H1 (cell line): ENCODE data around the gene RBMS2. TPM values are rescaled to one million over a fixed set of nuclear protein-coding genes. Genes with fewer than 3 reads are reported as not detected.

ENCODE experiments used
- CTCF ChIA-PET: fragments of 300-600 bp; sonication (Branson Sonifier 250); formaldehyde crosslinking; loops from one replicate; lab custom pipeline; 2021; ENCODE audit not compliant: partially characterized antibody; lab: Charles Lee
- POLR2A ChIA-PET: fragments of 300-600 bp; sonication (Branson Sonifier 250); formaldehyde crosslinking; loops from one replicate; lab custom pipeline; 2021; ENCODE audit warnings: inconsistent platforms; ENCODE audit not compliant: partially characterized antibody; lab: Charles Lee
- DNase-seq, 2 experiments: peaks; one replicate each; pipeline versions ENCODE4 v3.0.0 to v3.0.0-alpha.2; 2010 to 2022; ENCODE audit warnings: low spot score in 2 of 2, low read depth in 1 of 2, mixed read lengths in 1 of 2
- FAIRE-seq: peaks from 2 replicates; lab custom pipeline; 2011; peaks lifted over from hg19 to GRCh38; lab: Jason Lieb, UNC
- H2AFZ ChIP-seq: 2 replicates; pipeline ENCODE4 v1.8.1; 2012; ENCODE audit warnings: low read length, inconsistent platforms
- H2AK5ac ChIP-seq: 2 replicates; pipeline ENCODE4 v1.6.1; 2013; ENCODE audit warnings: low read depth, low read length
- H2BK120ac ChIP-seq: replicated peaks from 2 replicates; pipeline ENCODE3; 2013; ENCODE audit warnings: low read depth, low read length, inconsistent platforms
- H2BK12ac ChIP-seq: 2 replicates; pipeline ENCODE4 v1.6.1; 2013; ENCODE audit warnings: low read depth, low read length
- H2BK15ac ChIP-seq: 2 replicates; pipeline ENCODE4 v1.6.1; 2013; ENCODE audit warnings: low read length
- H2BK20ac ChIP-seq: 2 replicates; pipeline ENCODE4 v1.6.1; 2013; ENCODE audit warnings: low read length
- H2BK5ac ChIP-seq: 2 replicates; pipeline ENCODE4 v1.6.1; 2013; ENCODE audit warnings: low read depth, low read length
- H3K14ac ChIP-seq: 2 replicates; pipeline ENCODE4 v1.6.1; 2013; ENCODE audit warnings: inconsistent platforms; ENCODE audit not compliant: insufficient read length
- H3K18ac ChIP-seq: 2 replicates; pipeline ENCODE4 v1.6.1; 2013; ENCODE audit warnings: low read length; ENCODE audit errors: extremely low read depth
- H3K23ac ChIP-seq: 2 replicates; pipeline ENCODE4 v1.6.1; 2013; ENCODE audit warnings: inconsistent platforms; ENCODE audit not compliant: insufficient read length
- H3K23me2 ChIP-seq: 2 replicates; pipeline ENCODE4 v1.6.1; 2013; ENCODE audit warnings: low read depth, low read length
- H3K27ac ChIP-seq: 2 replicates; pipeline ENCODE4 v1.6.1; 2011; ENCODE audit warnings: low read depth, low read length, inconsistent platforms
- H3K27me3 ChIP-seq, 4 experiments: replicated peaks in 1 of 4; 1 replicate in 1 of 4; 2 replicates in 3 of 4; pipeline versions ENCODE4 v1.6.1 to v1.8.1; 2011 to 2013; ENCODE audit warnings: low read length in 3 of 4, mild to moderate bottlenecking in 3 of 4, inconsistent platforms in 2 of 4, mixed read lengths in 2 of 4, moderate library complexity in 1 of 4; ENCODE audit not compliant: control insufficient read depth in 3 of 4, insufficient read depth in 3 of 4; ENCODE audit errors: extremely low read depth in 1 of 4
- H3K36me3 ChIP-seq, 4 experiments: 2 replicates each; pipeline versions ENCODE4 v1.6.1 to v1.8.1; 2011 to 2013; ENCODE audit warnings: mild to moderate bottlenecking in 4 of 4, low read length in 3 of 4, moderate library complexity in 2 of 4, control low read depth in 1 of 4, inconsistent platforms in 1 of 4; ENCODE audit not compliant: insufficient read depth in 4 of 4, control insufficient read depth in 2 of 4
- H3K4ac ChIP-seq: replicated peaks from 2 replicates; pipeline ENCODE3; 2013; ENCODE audit warnings: low read length, low read depth, mixed read lengths, inconsistent platforms; ENCODE audit not compliant: insufficient read length
- H3K4me1 ChIP-seq, 4 experiments: replicated peaks in 1 of 4; 1 replicate in 1 of 4; 2 replicates in 3 of 4; pipeline versions ENCODE4 v1.6.1 to v1.8.1; 2011 to 2013; ENCODE audit warnings: low read length in 3 of 4, inconsistent platforms in 2 of 4, mixed read lengths in 1 of 4; ENCODE audit not compliant: insufficient read depth in 4 of 4, control insufficient read depth in 3 of 4
- H3K4me2 ChIP-seq, 2 experiments: 2 replicates each; pipeline versions ENCODE4 v1.6.1 to v1.8.1; 2011 to 2013; ENCODE audit warnings: low read depth in 2 of 2, low read length in 2 of 2, control low read depth in 1 of 2, inconsistent platforms in 1 of 2, mild to moderate bottlenecking in 1 of 2; ENCODE audit not compliant: insufficient read depth in 1 of 2
- H3K4me3 ChIP-seq, 4 experiments: fragments of 200-600, 300-600 bp in 1 of 4; sonication (generic), shearing (Covaris generic), sonication (Bioruptor Twin) in 1 of 4; 2 replicates each; pipeline versions ENCODE4 v1.5.1 to v1.8.1; 2011 to 2016; ENCODE audit warnings: low read length in 4 of 4, low read depth in 3 of 4, control low read depth in 2 of 4, inconsistent platforms in 2 of 4, mild to moderate bottlenecking in 2 of 4, mixed read lengths in 1 of 4, moderate library complexity in 1 of 4; ENCODE audit not compliant: insufficient read depth in 2 of 4; ENCODE audit errors: extremely low read depth in 1 of 4
- H3K56ac ChIP-seq: replicated peaks from 2 replicates; pipeline ENCODE3; 2013; ENCODE audit warnings: low read depth, mild to moderate bottlenecking, mixed read lengths, low read length, inconsistent platforms; ENCODE audit not compliant: insufficient read length
- H3K79me1 ChIP-seq: 2 replicates; pipeline ENCODE4 v1.6.1; 2013; ENCODE audit warnings: low read depth, low read length, control low read depth
- H3K79me2 ChIP-seq, 2 experiments: 2 replicates each; pipeline versions ENCODE4 v1.6.1 to v1.8.1; 2012 to 2013; ENCODE audit warnings: low read length in 2 of 2, mild to moderate bottlenecking in 2 of 2, inconsistent platforms in 1 of 2; ENCODE audit not compliant: insufficient read depth in 2 of 2, control insufficient read depth in 1 of 2
- H3K9ac ChIP-seq, 4 experiments: replicated peaks in 1 of 4; 1 replicate in 1 of 4; 2 replicates in 3 of 4; pipeline versions ENCODE4 v1.6.1 to v1.8.1; 2011 to 2013; ENCODE audit warnings: low read depth in 3 of 4, low read length in 3 of 4, control low read depth in 2 of 4, mild to moderate bottlenecking in 2 of 4, moderate library complexity in 2 of 4, inconsistent platforms in 1 of 4; ENCODE audit errors: extremely low read depth in 1 of 4
- H3K9me3 ChIP-seq, 2 experiments: 2 replicates each; pipeline versions ENCODE4 v1.6.1 to v1.8.1; 2012 to 2013; ENCODE audit warnings: mild to moderate bottlenecking in 2 of 2, moderate library complexity in 2 of 2, control low read depth in 1 of 2, inconsistent platforms in 1 of 2, low read depth in 1 of 2, low read length in 1 of 2, mixed read lengths in 1 of 2; ENCODE audit not compliant: insufficient read depth in 2 of 2
- H4K20me1 ChIP-seq, 2 experiments: replicated peaks in 1 of 2; 2 replicates each; pipeline versions ENCODE3 to v1.8.1; 2011 to 2013; ENCODE audit warnings: inconsistent platforms in 2 of 2, low read length in 2 of 2, mild to moderate bottlenecking in 1 of 2; ENCODE audit not compliant: insufficient read depth in 2 of 2, control insufficient read depth in 1 of 2
- H4K5ac ChIP-seq: 2 replicates; pipeline ENCODE4 v1.6.1; 2013; ENCODE audit warnings: low read length, low read depth, mixed read lengths, inconsistent platforms; ENCODE audit not compliant: insufficient read length
- H4K8ac ChIP-seq: 2 replicates; pipeline ENCODE4 v1.8.0; 2013; ENCODE audit warnings: mild to moderate bottlenecking, moderate library complexity, low read length, inconsistent platforms; ENCODE audit not compliant: insufficient read depth; ENCODE audit errors: extremely low read depth
- H4K91ac ChIP-seq: replicated peaks from 2 replicates; pipeline ENCODE3; 2013; ENCODE audit warnings: low read length, mixed read lengths, inconsistent platforms; ENCODE audit not compliant: insufficient read length
- CHD2 ChIP-seq: IDR thresholded peaks from 2 replicates; pipeline ENCODE4 v1.6.1; 2012; ENCODE audit warnings: low read length, improper control_type of control experiment
- EGR1 ChIP-seq: IDR thresholded peaks from 2 replicates; pipeline ENCODE4 v1.6.1; 2011; ENCODE audit warnings: low read depth, low read length, borderline replicate concordance
- EZH2 ChIP-seq: fragments of 200-600 bp; sonication (generic); IDR thresholded peaks from 2 replicates; pipeline ENCODE4 v1.7.1; 2012; ENCODE audit warnings: low read depth, mild to moderate bottlenecking, moderate library complexity, low read length, inconsistent platforms; ENCODE audit not compliant: severe bottlenecking
- JUND ChIP-seq: IDR thresholded peaks from 2 replicates; pipeline ENCODE4 v1.6.1; 2011; ENCODE audit warnings: mild to moderate bottlenecking, improper control_type of control experiment, low read length
- KDM4A ChIP-seq: IDR thresholded peaks from one replicate; pipeline ENCODE4 v1.7.1; 2012; ENCODE audit warnings: low read depth, mild to moderate bottlenecking, moderate library complexity, low read length, inconsistent platforms; ENCODE audit not compliant: severe bottlenecking
- NANOG ChIP-seq: IDR thresholded peaks from 2 replicates; pipeline ENCODE4 v1.6.1; 2011; ENCODE audit warnings: low read length, low read depth, mild to moderate bottlenecking, inconsistent platforms; ENCODE audit not compliant: insufficient read depth, poor library complexity, severe bottlenecking
- RXRA ChIP-seq: IDR thresholded peaks from 2 replicates; pipeline ENCODE4 v1.6.1; 2011; ENCODE audit warnings: low read depth, mild to moderate bottlenecking, low read length, moderate library complexity; ENCODE audit not compliant: insufficient read depth
- TCF12 ChIP-seq: IDR thresholded peaks from 2 replicates; pipeline ENCODE4 v1.6.1; 2011; ENCODE audit warnings: low read depth, mild to moderate bottlenecking, low read length
- TEAD4 ChIP-seq: IDR thresholded peaks from 2 replicates; pipeline ENCODE4 v1.6.1; 2012; ENCODE audit warnings: low read depth, low read length, inconsistent platforms, mixed read lengths
- ZNF274 ChIP-seq: IDR thresholded peaks from 2 replicates; pipeline ENCODE4 v1.7.0; 2012; ENCODE audit warnings: low read length, borderline replicate concordance; ENCODE audit errors: extremely low read depth
- WGBS, 2 experiments: shearing (Covaris generic) in 1 of 2; methylation state at CpG; one replicate each; pipeline versions ENCODE4 v1.1.6 to v1.1.7; 2013 to 2015; ENCODE audit warnings: low lambda C conversion rate in 2 of 2, mixed read lengths in 2 of 2, inconsistent platforms in 1 of 2, low coverage in 1 of 2, missing lambda C conversion rate in 1 of 2; ENCODE audit not compliant: insufficient replicate concordance in 2 of 2, insufficient coverage in 1 of 2, insufficient read length in 1 of 2; ENCODE audit errors: extremely low coverage in 1 of 2, missing lambda C conversion rate in 1 of 2; 5-methylcytosine and 5-hydroxymethylcytosine counted together
- polyA plus RNA-seq, 7 experiments: library from polyadenylated mRNA; depleted of rRNA in 3 of 7; stranded (reverse) in 5 of 7; unstranded in 2 of 7; fragments of >200 nt in 5 of 7; fragments of 200-250 nt in 2 of 7; gene quantifications; 1 replicate in 5 of 7; 2 replicates in 1 of 7; 4 replicates in 1 of 7; pipeline versions ENCODE4 v1.2.1 to v1.2.3, GENCODE V29; 2011 to 2013; ENCODE audit warnings: missing spikeins in 2 of 7, mixed read lengths in 2 of 7
- total RNA-seq: library from RNA; stranded (reverse); fragmentation: NEBNext Ultra II Directional; extraction: Animal tissue kit (Norgen Biotek cat#: 25700); gene quantifications from 2 replicates; pipeline ENCODE4 v1.2.1, GENCODE V29; 2021
- TF ChIP-seq, protein P1 (sequence below): IDR thresholded peaks from 2 replicates; pipeline ENCODE4 v1.6.1; 2012; ENCODE audit warnings: low read length, inconsistent platforms
- TF ChIP-seq, protein P2 (sequence below): IDR thresholded peaks from 2 replicates; pipeline ENCODE4 v1.6.1; 2012; ENCODE audit warnings: inconsistent platforms

RBMS2 gene
- total and polyA plus RNA-seq, 2 of the 8 experiments (the other 6 are each of a cell fraction or from before 2014, with no cell fraction given), result 9.6 to 31.3 TPM

DNA sequence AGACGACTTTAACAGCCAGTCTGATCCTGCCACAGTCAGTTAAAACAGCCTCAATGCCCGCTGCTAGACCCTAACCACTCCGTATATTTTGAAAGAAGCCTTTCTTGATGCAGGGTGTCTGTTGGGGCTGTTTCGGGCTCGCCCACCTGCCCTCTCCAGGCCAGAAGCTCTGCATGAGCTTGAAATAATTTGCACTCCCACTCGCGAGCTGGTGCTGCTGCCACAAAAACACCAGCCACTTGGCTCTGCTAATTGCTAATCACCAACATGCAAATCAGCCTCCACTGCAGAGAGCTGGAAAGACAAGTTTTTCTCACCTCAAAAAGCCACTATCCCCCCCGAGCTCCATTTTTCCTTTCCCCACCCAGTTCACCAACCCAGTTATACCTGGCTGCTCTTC, 93.0 kb downstream of the RBMS2 start:
- Histone ChIP-seq H4K8ac (no peak overlapping the region), H3K9ac (no peak overlapping the region), H2AK5ac (no peak overlapping the region), H3K18ac (no peak overlapping the region), H2BK20ac (no peak overlapping the region), H2BK5ac (no peak overlapping the region), H3K79me2 (peaks cover under 1 to 18% of the 10 kb centered on the region in 2 experiments; a peak in 3 of 4 replicates), H3K4me2 (no peak overlapping the region), H4K20me1 (peaks cover 0 to 5% of the 10 kb centered on the region in 2 experiments), H3K9me3 (no peaks in the 10 kb centered on the region), H3K4me3 (no peak overlapping the region), H3K79me1 (0 out of 2 replicates have a peak, but pooled peaks cover under 1% of the 10 kb centered on the region), H3K27me3 (no peaks in the 10 kb centered on the region), H2AFZ (no peak overlapping the region), H4K91ac (no peak overlapping the region), H3K23ac (no peak overlapping the region), H3K23me2 (no peaks in the 10 kb centered on the region), H4K5ac (no peak overlapping the region), H2BK15ac (no peak overlapping the region), H3K56ac (no peak overlapping the region), H2BK12ac (no peak overlapping the region), H3K14ac (no peak overlapping the region), H3K4me1 (no peaks in the 10 kb centered on the region), H2BK120ac (no peak overlapping the region), H3K4ac (no peak overlapping the region), H3K36me3 (peaks cover 40 to 75% (median 65%) of the 10 kb centered on the region in 4 experiments), H3K27ac (no peak overlapping the region)
- ChIA-PET POLR2A (interaction anchor here (1.5 to 2.6 kb wide), 3 partner anchors 10 to 31 kb away, joined by 3 to 9 read pairs (median 3); partner anchors contain the start of gene ATP5F1B), CTCF (interaction anchor here (1.9 to 3.5 kb wide), 3 partner anchors 10 to 21 kb away, joined by 4 to 18 read pairs (median 6); no protein-coding TSS in a partner anchor)
- FAIRE-seq, result no peak
- 91% methylated on average over 8 of the region's 8 CpGs; no CpG with 5 or more reads in 1 of the 2 experiments for WGBS, 2 experiments
- no peak for DNase-seq
- TF ChIP-seq KDM4A (no peak), TEAD4 (no peak), JUND (no peak), EZH2 (no peak), TCF12 (no peak), EGR1 (no peak), CHD2 (no peak), ZNF274 (no peak), RXRA (no peak), NANOG (no peak)
- TF ChIP-seq, protein P1, sequence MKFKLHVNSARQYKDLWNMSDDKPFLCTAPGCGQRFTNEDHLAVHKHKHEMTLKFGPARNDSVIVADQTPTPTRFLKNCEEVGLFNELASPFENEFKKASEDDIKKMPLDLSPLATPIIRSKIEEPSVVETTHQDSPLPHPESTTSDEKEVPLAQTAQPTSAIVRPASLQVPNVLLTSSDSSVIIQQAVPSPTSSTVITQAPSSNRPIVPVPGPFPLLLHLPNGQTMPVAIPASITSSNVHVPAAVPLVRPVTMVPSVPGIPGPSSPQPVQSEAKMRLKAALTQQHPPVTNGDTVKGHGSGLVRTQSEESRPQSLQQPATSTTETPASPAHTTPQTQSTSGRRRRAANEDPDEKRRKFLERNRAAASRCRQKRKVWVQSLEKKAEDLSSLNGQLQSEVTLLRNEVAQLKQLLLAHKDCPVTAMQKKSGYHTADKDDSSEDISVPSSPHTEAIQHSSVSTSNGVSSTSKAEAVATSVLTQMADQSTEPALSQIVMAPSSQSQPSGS, result no peak
- TF ChIP-seq, protein P2, sequence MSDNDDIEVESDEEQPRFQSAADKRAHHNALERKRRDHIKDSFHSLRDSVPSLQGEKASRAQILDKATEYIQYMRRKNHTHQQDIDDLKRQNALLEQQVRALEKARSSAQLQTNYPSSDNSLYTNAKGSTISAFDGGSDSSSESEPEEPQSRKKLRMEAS, result no peak
